Measurements from ENCODE around the gene DTYMK.

The DTYMK gene

DNA sequence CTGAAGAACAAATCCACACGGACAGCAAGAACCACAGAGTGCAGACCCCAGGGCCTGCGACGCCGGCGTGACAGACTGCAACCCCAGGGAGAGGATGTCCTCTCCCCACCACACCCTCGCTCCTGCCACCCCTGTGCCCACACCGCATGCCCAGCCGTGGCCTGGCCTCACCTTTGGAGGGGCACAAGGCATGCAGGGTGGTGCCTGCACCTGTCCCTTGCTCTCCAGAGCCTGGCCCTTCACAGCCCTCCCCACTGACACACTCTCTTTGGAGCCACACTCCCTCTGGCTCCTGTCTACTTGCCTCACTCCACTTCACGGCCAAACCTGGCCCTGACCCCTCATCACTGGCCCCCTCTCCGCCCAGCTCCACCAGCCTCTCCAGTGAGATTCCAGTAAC is 58.9 kb downstream of the DTYMK start:
- peaks cover 28% of the 10 kb centered on the region for H3K79me1 ChIP-seq (replicated peaks; ENCODE audit: low read length, poor library complexity, severe bottlenecking)
- no peak overlapping the region for H3K18ac ChIP-seq (ENCODE audit: low read depth in 1 of 2, low read length in 2 of 2)
- H3K27me3 ChIP-seq (ENCODE audit: control insufficient read depth in 1 of 2, insufficient read depth in 1 of 2, low read length in 2 of 2): no peaks in the 10 kb centered on the region
- no peak overlapping the region for H3K4me3 ChIP-seq (ENCODE audit: insufficient read depth in 1 of 2, low read depth in 1 of 2, low read length in 2 of 2)
- no peak overlapping the region for H4K8ac ChIP-seq (ENCODE audit: low read length)
- H3K27ac ChIP-seq (ENCODE audit: low read length, poor library complexity, severe bottlenecking): no peak overlapping the region
- no peak overlapping the region for H3K4ac ChIP-seq (ENCODE audit: low read depth in 1 of 2, low read length in 2 of 2)
- H3K4me1 ChIP-seq (ENCODE audit: control insufficient read depth, insufficient read depth, low read depth, low read length): peaks cover 14% of the 10 kb centered on the region
- no peak overlapping the region for H2AK5ac ChIP-seq (ENCODE audit: low read length, severe bottlenecking)
- 95% methylated on average over 10 of the region's 10 CpGs for WGBS
- no peak for DNase-seq
- no peak overlapping the region for H2AFZ ChIP-seq (ENCODE audit: low read depth, low read length)
- no peak overlapping the region for H3K9ac ChIP-seq (ENCODE audit: low read length)
- H3K14ac ChIP-seq (ENCODE audit: low read length in 2 of 2): no peak overlapping the region
- H3K4me2 ChIP-seq (ENCODE audit: low read length, poor library complexity, severe bottlenecking): no peak overlapping the region
- H3K9me3 ChIP-seq (ENCODE audit: control insufficient read depth, low read length): no peaks in the 10 kb centered on the region
- no peak overlapping the region for H2BK15ac ChIP-seq (ENCODE audit: low read depth, poor library complexity, severe bottlenecking)
- peaks cover 24 to 47% of the 10 kb centered on the region in 2 experiments for H3K36me3 ChIP-seq (ENCODE audit: control insufficient read depth in 1 of 2, insufficient read depth in 2 of 2, low read depth in 1 of 2, low read length in 2 of 2)
- no peak overlapping the region for H3K23ac ChIP-seq (ENCODE audit: low read length in 2 of 2)
- H4K91ac ChIP-seq (ENCODE audit: low read length): no peak overlapping the region
- no peak overlapping the region for H2BK5ac ChIP-seq (ENCODE audit: low read depth, low read length, poor library complexity, severe bottlenecking)
- peak overlapping the region in 1 of 2 experiments; percentile 15 for H2BK12ac ChIP-seq (ENCODE audit: low read length in 2 of 2)
- no peak overlapping the region for H2BK120ac ChIP-seq (ENCODE audit: low read depth, low read length)

Data from mesenchymal stem cell (in vitro differentiated cells and primary cell).